SK-N-SH treated with all-trans-retinoic acid at 6 μM for 48 hours (cell line): ENCODE measurements around the gene TUBGCP3.

ENCODE experiments used
- ATAC-seq: fragments of 200-7000 bp; cut with Tn5 transposase; 3 replicates; pipeline ENCODE4 v1.9.1; 2020; ENCODE audit warnings: mild to moderate bottlenecking, moderate library complexity
- ARNTL ChIP-seq: fragments of 450-650 bp; formaldehyde crosslinking; IDR thresholded peaks from 2 replicates; pipeline ENCODE4 v1.5.0; 2020; ENCODE audit warnings: low read depth, mild to moderate bottlenecking, moderate library complexity, borderline replicate concordance
- BACH2 ChIP-seq: fragments of 250-450 bp; sonication (Bioruptor Pico); IDR thresholded peaks from 2 replicates; pipeline ENCODE4 v1.9.0; 2021; ENCODE audit warnings: mild to moderate bottlenecking, borderline replicate concordance
- CREB5 ChIP-seq: fragments of 250-450 bp; sonication (Bioruptor Pico); IDR thresholded peaks from 2 replicates; pipeline ENCODE4 v1.5.1; 2020; ENCODE audit warnings: low read depth, mild to moderate bottlenecking, moderate library complexity
- CSDC2 ChIP-seq: fragments of 250-450 bp; sonication (Bioruptor Pico); IDR thresholded peaks from 2 replicates; pipeline ENCODE4 v1.5.0; 2020; ENCODE audit warnings: mild to moderate bottlenecking, moderate library complexity
- CSRNP3 ChIP-seq: fragments of 250-450 bp; sonication (Bioruptor Pico); IDR thresholded peaks from 2 replicates; pipeline ENCODE4 v1.5.1; 2021; ENCODE audit warnings: mild to moderate bottlenecking, moderate library complexity
- ESRRG ChIP-seq: fragments of 250-450 bp; sonication (Bioruptor Pico); IDR thresholded peaks from 2 replicates; pipeline ENCODE4 v1.6.1; 2021; ENCODE audit warnings: mild to moderate bottlenecking
- GLIS3 ChIP-seq: fragments of 250-450 bp; sonication (Bioruptor Pico); IDR thresholded peaks from 2 replicates; pipeline ENCODE4 v1.5.0; 2020; ENCODE audit warnings: mild to moderate bottlenecking, moderate library complexity
- ISL1 ChIP-seq: fragments of 250-450 bp; sonication (Bioruptor Pico); IDR thresholded peaks from 2 replicates; pipeline ENCODE4 v2.1.2; 2022; ENCODE audit warnings: mild to moderate bottlenecking, moderate library complexity
- OSR1 ChIP-seq: fragments of 250-450 bp; sonication (Bioruptor Pico); IDR thresholded peaks from 2 replicates; pipeline ENCODE4 v1.8.0; 2022; ENCODE audit warnings: moderate library complexity, mild to moderate bottlenecking, inconsistent platforms
- PATZ1 ChIP-seq: fragments of 250-450 bp; sonication (Bioruptor Pico); IDR thresholded peaks from 2 replicates; pipeline ENCODE4 v1.8.0; 2020; ENCODE audit warnings: mild to moderate bottlenecking, moderate library complexity, borderline replicate concordance
- PPARA ChIP-seq: fragments of 250-450 bp; sonication (Bioruptor Pico); IDR thresholded peaks from 2 replicates; pipeline ENCODE4 v1.5.0; 2020; ENCODE audit warnings: mild to moderate bottlenecking, borderline replicate concordance
- RARB ChIP-seq: fragments of 250-450 bp; sonication (Bioruptor Pico); IDR thresholded peaks from 2 replicates; pipeline ENCODE4 v1.8.0; 2021; ENCODE audit warnings: mild to moderate bottlenecking, moderate library complexity
- SNAI2 ChIP-seq: fragments of 250-450 bp; sonication (Bioruptor Pico); IDR thresholded peaks from 2 replicates; pipeline ENCODE4 v1.5.0; 2020; ENCODE audit warnings: mild to moderate bottlenecking, moderate library complexity
- TCF4 ChIP-seq: fragments of 250-450 bp; sonication (Bioruptor Pico); IDR thresholded peaks from 2 replicates; pipeline ENCODE4 v1.8.0; 2021; ENCODE audit warnings: mild to moderate bottlenecking, moderate library complexity, borderline replicate concordance
- TOX ChIP-seq: fragments of 250-450 bp; sonication (Bioruptor Pico); IDR thresholded peaks from 2 replicates; pipeline ENCODE4 v1.8.0; 2021; ENCODE audit warnings: mild to moderate bottlenecking, moderate library complexity, borderline replicate concordance
- TSHZ2 ChIP-seq: fragments of 250-450 bp; sonication (Bioruptor Pico); IDR thresholded peaks from 2 replicates; pipeline ENCODE4 v1.5.0; 2020; ENCODE audit warnings: mild to moderate bottlenecking, moderate library complexity
- ZFP3 ChIP-seq: fragments of 250-450 bp; sonication (Bioruptor Pico); IDR thresholded peaks from 2 replicates; pipeline ENCODE4 v1.5.0; 2020; ENCODE audit warnings: mild to moderate bottlenecking, moderate library complexity
- ZFP30 ChIP-seq: fragments of 450-650 bp; formaldehyde crosslinking; IDR thresholded peaks from 2 replicates; pipeline ENCODE4 v1.5.0; 2022; ENCODE audit warnings: mild to moderate bottlenecking, moderate library complexity
- ZNF70 ChIP-seq: fragments of 450-650 bp; formaldehyde crosslinking; IDR thresholded peaks from 2 replicates; pipeline ENCODE4 v1.5.0; 2020; ENCODE audit warnings: mild to moderate bottlenecking, moderate library complexity
- ZNF8 ChIP-seq: fragments of 450-650 bp; formaldehyde crosslinking; IDR thresholded peaks from 2 replicates; pipeline ENCODE4 v1.5.0; 2020; ENCODE audit warnings: mild to moderate bottlenecking, moderate library complexity

Gene TUBGCP3

GRCh38 chr13:112531263-112531794, 56.6 kb downstream of the TUBGCP3 start (continued):
- TF ChIP-seq TSHZ2 (CRISPR knock-in tag), result peak; percentile 88
- TF ChIP-seq RARB (CRISPR knock-in tag), result no peak
- no peak for TF ChIP-seq CREB5 (CRISPR knock-in tag)
- no peak for TF ChIP-seq GLIS3 (CRISPR knock-in tag)
- TF ChIP-seq PATZ1, result 0 out of 2 replicates have a peak, but pooled peaks have one; percentile 20
- TF ChIP-seq TCF4 (CRISPR knock-in tag), result peak; percentile 70
- 0 out of 2 replicates have a peak, but pooled peaks have one; percentile 17 for TF ChIP-seq CSDC2 (CRISPR knock-in tag)
- TF ChIP-seq ISL1 (CRISPR knock-in tag), result peak; percentile 80

- TF ChIP-seq CSDC2 (CRISPR knock-in tag) (no peak), SNAI2 (CRISPR knock-in tag) (no peak), ARNTL (no peak), PATZ1 (no peak), ZNF8 (no peak), ISL1 (CRISPR knock-in tag) (no peak), TOX (CRISPR knock-in tag) (no peak), CREB5 (CRISPR knock-in tag) (no peak), RARB (CRISPR knock-in tag) (no peak), ZFP3 (no peak), ZNF70 (CRISPR knock-in tag) (no peak), ESRRG (no peak), PPARA (no peak), BACH2 (CRISPR knock-in tag) (no peak), OSR1 (CRISPR knock-in tag) (no peak), ZFP30 (CRISPR knock-in tag) (no peak), TCF4 (CRISPR knock-in tag) (no peak)
- ATAC-seq, result no peak
Observed at GRCh38 chr13:112530861-112531260, 57.1 kb downstream of the TUBGCP3 start.

- no peak for TF ChIP-seq ESRRG
- no peak for TF ChIP-seq ZNF70 (CRISPR knock-in tag)
- no peak for TF ChIP-seq ZFP30 (CRISPR knock-in tag)
- no peak for TF ChIP-seq PATZ1
- TF ChIP-seq ZFP3, result no peak
- TF ChIP-seq ZNF8, result no peak
- no peak for TF ChIP-seq OSR1 (CRISPR knock-in tag)
- TF ChIP-seq CSRNP3 (CRISPR knock-in tag), result no peak
- TF ChIP-seq GLIS3 (CRISPR knock-in tag), result no peak
- TF ChIP-seq BACH2 (CRISPR knock-in tag), result no peak
- ATAC-seq, result no peak
Observed at GRCh38 chr13:112529216-112529615, 58.7 kb downstream of the TUBGCP3 start.
